Activated T-cell treated with anti-CD3 and anti-CD28 coated beads for 48 hours (primary cell): ENCODE results near the gene TNFSF12.
"Not testable (repeated sequence)": the region's sequence is repeated elsewhere in the genome, so short reads cannot be mapped to it uniquely, and the experiment has no call there.

Source experiments
- DNase-seq: peaks from one replicate; pipeline ENCODE4 v3.0.0-alpha.2; 2020; ENCODE audit warnings: low read depth

The TNFSF12 gene

GRCh38 chr17:7587420-7588151 lies 38.7 kb downstream of the TNFSF12 start:
- DNase-seq = no peak

GRCh38 chr17:7588553-7589203 lies 39.8 kb downstream of the TNFSF12 start:
- DNase-seq = no peak

- DNase-seq = peak; percentile 58
Measured at GRCh38 chr17:7589204-7589868, 40.5 kb downstream of the TNFSF12 start.

GRCh38 chr17:7589891-7590691 lies 41.2 kb downstream of the TNFSF12 start, which contains the start of gene SOX15:
Gene SOX15 (minus strand): TSS chr17:7590094. CDS start chr17:7589676, 418 bp downstream.
- no peak for DNase-seq

GRCh38 chr17:7590743-7591142 lies 41.9 kb downstream of the TNFSF12 start:
- no peak for DNase-seq

- DNase-seq = no peak
Measured at GRCh38 chr17:7591596-7591995, 42.7 kb downstream of the TNFSF12 start.

GRCh38 chr17:7592422-7593021 lies 43.7 kb downstream of the TNFSF12 start:
- no peak for DNase-seq

- no peak for DNase-seq
Measured at GRCh38 chr17:7593296-7593695, 44.4 kb downstream of the TNFSF12 start.

GRCh38 chr17:7597561-7597960 lies 48.7 kb downstream of the TNFSF12 start:
- not testable (repeated sequence) for DNase-seq

GRCh38 chr17:7606280-7606679 lies 57.4 kb downstream of the TNFSF12 start:
- DNase-seq = no peak
